Activated CD8-positive, alpha-beta memory T cell treated with anti-CD3 and anti-CD28 coated beads for 1 hour (primary cell): ENCODE results near the gene HOTAIR.

ENCODE experiments used
- DNase-seq, 2 donors: peaks; one replicate each; pipeline ENCODE4 v3.0.0-alpha.2; 2020; ENCODE audit warnings: low read depth in 1 of 2; ENCODE audit errors: extremely low read depth in 1 of 2

The HOTAIR gene

GRCh38 chr12:53976172-53976822 is 1.5 kb upstream of the HOTAIR start:
- no peak for DNase-seq

- no peak for DNase-seq
These were observed 862 bp upstream of the HOTAIR start for GRCh38 chr12:53975479-53976152.

- DNase-seq: no peak
These were observed 314 bp upstream of the HOTAIR start for GRCh38 chr12:53975064-53975471.

GRCh38 chr12:53973236-53974042 is 1.3 kb downstream of the HOTAIR start:
- DNase-seq: no peak

- DNase-seq: no peak
These were observed 2.0 kb downstream of the HOTAIR start, which contains the start of gene HOXC11 for GRCh38 chr12:53972722-53973235. Gene HOXC11, plus strand, starts transcription at chr12:53973126. Its CDS starts 116 bp downstream, at chr12:53973242.

GRCh38 chr12:53972152-53972702 is 2.5 kb downstream of the HOTAIR start:
- no peak for DNase-seq

- no peak for DNase-seq
These were observed 3.1 kb downstream of the HOTAIR start for GRCh38 chr12:53971686-53972085.

- DNase-seq: no peak
These were observed 3.6 kb downstream of the HOTAIR start for GRCh38 chr12:53971129-53971528.

- no peak for DNase-seq
These were observed 4.3 kb downstream of the HOTAIR start for GRCh38 chr12:53970451-53970850.

GRCh38 chr12:53969588-53970259 is 5.0 kb downstream of the HOTAIR start:
- DNase-seq: no peak

- no peak for DNase-seq
These were observed 6.3 kb downstream of the HOTAIR start for GRCh38 chr12:53968214-53969127.

- DNase-seq: no peak
These were observed 7.3 kb downstream of the HOTAIR start for GRCh38 chr12:53967421-53967925.

GRCh38 chr12:53966385-53967133 is 8.2 kb downstream of the HOTAIR start:
- no peak for DNase-seq

GRCh38 chr12:53966085-53966384 is 8.7 kb downstream of the HOTAIR start:
- DNase-seq: no peak

GRCh38 chr12:53965281-53966084 is 9.3 kb downstream of the HOTAIR start:
- DNase-seq: no peak

- DNase-seq: no peak
These were observed 10.4 kb downstream of the HOTAIR start for GRCh38 chr12:53964315-53964713.

- no peak for DNase-seq
These were observed 11.1 kb downstream of the HOTAIR start for GRCh38 chr12:53963434-53964314.
